BLaER1 (cell line): ENCODE measurements around the gene BCL2L13.
"Not testable (repeated sequence)": the region's sequence is repeated elsewhere in the genome, so short reads cannot be mapped to it uniquely, and the experiment has no call there.

Experiments
- H3K27ac ChIP-seq: shearing (Covaris generic); formaldehyde crosslinking; 2 replicates; pipeline ENCODE4 v1.8.1; 2022
- H3K27me3 ChIP-seq: shearing (Covaris generic); formaldehyde crosslinking; 2 replicates; pipeline ENCODE4 v1.8.1; 2022
- H3K36me3 ChIP-seq: shearing (Covaris generic); formaldehyde crosslinking; 2 replicates; pipeline ENCODE4 v1.8.1; 2022
- H3K4me1 ChIP-seq: shearing (Covaris generic); formaldehyde crosslinking; 2 replicates; pipeline ENCODE4 v1.8.1; 2022
- H3K4me2 ChIP-seq: shearing (Covaris generic); formaldehyde crosslinking; 2 replicates; pipeline ENCODE4 v1.8.1; 2022
- H3K4me3 ChIP-seq: shearing (Covaris generic); formaldehyde crosslinking; 2 replicates; pipeline ENCODE4 v1.8.1; 2022
- H3K9ac ChIP-seq: shearing (Covaris generic); formaldehyde crosslinking; 2 replicates; pipeline ENCODE4 v1.8.1; 2022
- H3K9me3 ChIP-seq: shearing (Covaris generic); formaldehyde crosslinking; 2 replicates; pipeline ENCODE4 v1.8.1; 2022
- H4K20me1 ChIP-seq: shearing (Covaris generic); formaldehyde crosslinking; 2 replicates; pipeline ENCODE4 v1.8.1; 2022
- Cebpa-rat ChIP-seq: shearing (Covaris generic); IDR thresholded peaks from 2 replicates; pipeline ENCODE4 v1.8.1; 2022

BCL2L13 gene

DNA sequence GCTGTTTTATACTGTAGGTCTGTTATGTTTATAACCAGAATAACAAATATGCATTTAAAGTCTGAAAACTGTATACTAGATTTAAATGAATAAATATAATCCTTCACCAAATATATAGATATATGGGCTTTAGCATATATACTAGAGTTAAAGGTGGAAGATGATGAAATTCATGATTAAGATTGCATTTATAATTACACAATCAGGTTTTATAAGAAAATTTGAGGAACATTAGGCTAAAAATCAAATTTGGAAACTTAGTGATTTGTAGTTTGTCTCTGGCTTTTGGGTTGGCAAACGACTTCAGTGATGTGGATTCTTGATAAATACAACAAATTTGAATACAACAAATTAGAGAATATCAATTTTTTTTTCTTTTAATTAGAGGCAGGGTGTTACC, 10.0 kb downstream of the BCL2L13 start:
- H3K27me3 ChIP-seq, result no peaks in the 10 kb centered on the region
- H3K36me3 ChIP-seq, result peaks cover 45% of the 10 kb centered on the region
- no peak overlapping the region for H3K4me3 ChIP-seq
- no peak overlapping the region for H3K9ac ChIP-seq
- H3K4me1 ChIP-seq, result no peaks in the 10 kb centered on the region
- peaks cover 20% of the 10 kb centered on the region; the same call in 1 of the 2 replicates for H4K20me1 ChIP-seq
- no peak for TF ChIP-seq Cebpa-rat
- H3K4me2 ChIP-seq, result no peak overlapping the region
- H3K9me3 ChIP-seq, result no peaks in the 10 kb centered on the region
- no peak overlapping the region for H3K27ac ChIP-seq

DNA sequence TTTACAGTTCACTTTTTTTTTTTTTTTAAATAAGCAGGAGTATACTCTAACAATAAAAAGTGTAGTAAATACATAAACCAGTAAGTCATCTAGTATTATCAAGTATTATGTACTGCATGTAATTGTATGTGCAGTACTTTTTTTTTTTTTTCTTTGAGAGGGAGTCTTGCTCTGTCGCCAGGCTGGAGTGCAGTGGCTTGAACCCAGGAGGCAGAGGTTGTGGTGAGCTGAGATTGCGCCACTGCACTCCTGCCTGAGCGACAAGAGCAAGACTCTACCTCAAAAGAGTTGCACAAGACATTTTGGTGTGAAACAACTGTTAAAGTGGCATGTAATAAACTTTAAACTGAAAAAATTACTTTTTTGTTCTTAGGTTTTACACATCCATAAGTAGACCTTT, 16.7 kb downstream of the BCL2L13 start:
- Histone ChIP-seq H3K27me3 (no peaks in the 10 kb centered on the region), H3K4me1 (no peaks in the 10 kb centered on the region), H4K20me1 (peaks cover 14% of the 10 kb centered on the region; the same call in 1 of the 2 replicates), H3K9ac (no peak overlapping the region), H3K36me3 (peaks cover 83% of the 10 kb centered on the region), H3K27ac (no peak overlapping the region), H3K4me3 (no peak overlapping the region), H3K4me2 (no peak overlapping the region), H3K9me3 (no peaks in the 10 kb centered on the region)
- no peak for TF ChIP-seq Cebpa-rat

DNA sequence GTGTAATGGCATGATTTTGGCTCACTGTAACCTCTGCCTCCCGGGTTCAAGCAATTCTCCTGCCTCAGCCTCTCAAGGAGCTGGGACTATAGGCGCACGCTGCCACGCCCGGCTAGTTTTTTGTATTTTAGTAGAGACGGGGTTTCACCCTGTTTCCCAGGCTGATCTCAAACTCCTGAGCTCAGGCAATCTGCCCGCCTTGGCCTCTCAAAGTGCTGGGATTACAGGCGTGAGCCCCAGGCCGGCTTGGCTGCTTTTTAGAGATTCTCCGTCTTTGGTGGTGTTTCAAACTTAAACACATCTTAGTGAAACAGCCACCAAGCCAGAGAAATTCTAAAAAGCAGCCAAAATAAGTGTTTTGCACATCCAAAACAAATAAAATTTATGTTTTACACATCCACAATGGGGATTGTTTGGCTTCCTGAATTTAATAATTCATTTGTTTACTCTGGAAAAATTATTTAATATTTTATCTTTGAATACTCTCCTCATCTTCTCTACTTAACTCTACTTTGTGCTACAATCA, 18.4 kb downstream of the BCL2L13 start:
- Histone ChIP-seq H3K27ac (no peak overlapping the region), H3K4me3 (no peak overlapping the region), H3K9me3 (peaks cover under 1% of the 10 kb centered on the region; the same call in 1 of the 2 replicates), H3K9ac (no peak overlapping the region), H3K36me3 (peaks cover 84% of the 10 kb centered on the region), H3K4me2 (no peak overlapping the region), H4K20me1 (peaks cover 14% of the 10 kb centered on the region; the same call in 1 of the 2 replicates), H3K4me1 (no peaks in the 10 kb centered on the region), H3K27me3 (no peaks in the 10 kb centered on the region)
- no peak for TF ChIP-seq Cebpa-rat

DNA sequence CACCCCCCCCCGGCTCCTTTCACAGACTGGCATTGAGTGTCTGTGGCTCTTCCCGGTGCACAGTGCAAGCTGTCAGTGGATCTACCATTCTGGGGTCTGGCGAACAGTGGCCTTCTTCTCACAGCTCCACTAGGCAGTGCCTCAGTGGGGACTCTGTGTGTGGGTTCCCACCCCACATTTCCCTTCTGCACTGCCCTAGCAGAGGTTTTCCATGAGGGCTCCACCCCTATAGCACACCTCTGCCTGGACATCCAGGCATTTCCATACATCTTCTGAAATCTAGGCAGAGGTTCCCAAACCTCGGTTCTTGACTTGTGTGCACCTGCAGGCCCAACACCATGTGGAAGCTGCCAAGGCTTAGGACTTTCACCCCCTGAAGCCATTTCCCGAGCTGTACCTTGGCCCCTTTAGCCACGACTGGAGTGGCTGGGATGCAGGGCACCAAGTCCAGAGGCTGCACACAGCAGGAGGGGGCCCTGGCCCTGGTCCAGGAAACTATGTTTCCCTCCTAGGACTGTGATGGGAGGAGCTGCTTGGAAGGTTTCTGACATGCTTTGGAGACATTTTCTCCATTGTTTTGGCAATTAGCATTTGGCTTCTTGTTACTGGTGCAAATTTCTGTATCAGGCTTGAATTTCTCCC, 26.0 kb downstream of the BCL2L13 start:
- H3K9ac ChIP-seq, result no peak overlapping the region
- H3K36me3 ChIP-seq, result peaks cover 97% of the 10 kb centered on the region
- no peaks in the 10 kb centered on the region for H3K4me1 ChIP-seq
- no peak overlapping the region for H3K4me2 ChIP-seq
- peaks cover 56% of the 10 kb centered on the region for H3K9me3 ChIP-seq
- H4K20me1 ChIP-seq, result no peaks in the 10 kb centered on the region
- H3K4me3 ChIP-seq, result peak overlapping the region; percentile 46
- no peak for TF ChIP-seq Cebpa-rat
- no peaks in the 10 kb centered on the region for H3K27me3 ChIP-seq
- H3K27ac ChIP-seq, result no peak overlapping the region

DNA sequence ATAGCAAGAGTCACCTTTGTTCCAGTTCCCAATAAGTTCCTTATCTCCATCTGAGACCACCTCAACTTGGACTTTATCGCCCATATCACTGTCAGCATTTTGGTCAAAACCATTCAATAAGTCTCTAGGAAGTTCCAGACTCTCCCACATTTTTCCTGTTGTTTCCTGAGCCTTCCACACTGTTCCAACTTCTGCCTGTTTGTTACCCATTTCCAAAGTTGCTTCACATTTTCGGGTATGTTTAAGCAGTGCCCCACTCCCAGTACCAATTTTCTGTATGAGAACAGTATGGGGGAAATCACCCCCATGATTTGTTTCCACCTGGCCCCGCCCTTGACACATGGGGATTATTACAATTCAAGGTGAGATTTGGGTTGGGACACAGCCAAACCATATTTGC, 26.7 kb downstream of the BCL2L13 start:
- H3K4me2 ChIP-seq, result no peak overlapping the region
- H3K27me3 ChIP-seq, result no peaks in the 10 kb centered on the region
- no peak for TF ChIP-seq Cebpa-rat
- no peaks in the 10 kb centered on the region for H4K20me1 ChIP-seq
- H3K9me3 ChIP-seq, result peaks cover 58% of the 10 kb centered on the region
- no peak overlapping the region for H3K27ac ChIP-seq
- H3K4me1 ChIP-seq, result no peaks in the 10 kb centered on the region
- H3K4me3 ChIP-seq, result no peak overlapping the region
- H3K36me3 ChIP-seq, result peaks cover 96% of the 10 kb centered on the region
- H3K9ac ChIP-seq, result no peak overlapping the region

DNA sequence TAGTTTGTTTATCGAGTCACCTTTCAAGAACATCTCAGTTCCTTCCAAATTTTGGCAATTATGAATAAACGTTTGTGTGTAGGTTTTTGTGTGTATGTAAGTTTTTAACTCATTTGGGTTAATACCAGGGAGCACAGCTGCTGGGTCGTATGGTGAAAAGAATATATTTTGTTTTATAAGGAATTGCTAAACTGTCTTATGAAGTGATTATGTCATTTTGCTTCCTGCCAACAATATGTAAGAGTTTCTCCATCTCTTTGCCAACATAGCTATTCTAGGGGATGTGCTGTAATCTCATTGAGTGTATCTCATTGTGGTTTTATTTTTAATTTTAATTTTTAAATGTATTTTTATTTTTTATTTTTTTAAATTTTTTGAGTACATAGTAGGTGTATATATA, 27.3 kb downstream of the BCL2L13 start:
- Histone ChIP-seq H3K4me3 (no peak overlapping the region), H3K9ac (no peak overlapping the region), H3K27ac (no peak overlapping the region), H3K9me3 (peaks cover 58% of the 10 kb centered on the region), H3K4me1 (no peaks in the 10 kb centered on the region), H3K4me2 (no peak overlapping the region), H4K20me1 (no peaks in the 10 kb centered on the region), H3K36me3 (peaks cover 96% of the 10 kb centered on the region), H3K27me3 (no peaks in the 10 kb centered on the region)
- no peak for TF ChIP-seq Cebpa-rat

DNA sequence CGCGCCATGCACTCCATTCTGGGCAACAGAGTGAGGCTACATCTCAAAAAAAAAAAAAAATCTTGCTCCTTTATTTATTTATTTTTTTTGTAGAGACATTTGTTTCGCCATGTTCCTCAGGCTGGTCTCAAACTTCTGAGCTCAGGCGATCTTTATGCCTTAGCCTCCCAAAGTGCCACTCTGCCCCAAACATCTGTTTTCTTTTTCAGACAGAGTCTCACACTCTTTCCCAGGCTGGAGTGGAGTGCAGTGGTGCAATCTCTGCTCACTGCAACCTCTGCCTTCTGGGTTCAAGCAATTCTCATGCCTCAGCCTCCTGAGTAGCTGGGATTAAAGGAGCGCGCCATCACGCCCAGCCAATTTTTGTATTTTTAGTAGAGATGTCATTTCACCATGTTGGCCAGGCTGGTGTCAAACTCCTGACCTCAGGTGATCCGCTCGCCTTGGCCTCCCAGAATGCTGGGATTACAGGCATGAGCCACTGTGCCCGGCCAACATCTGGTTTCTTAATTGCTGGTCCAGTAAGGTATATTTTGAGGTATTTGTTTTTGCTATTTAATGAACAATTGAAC, 33.0 kb downstream of the BCL2L13 start:
- not testable (repeated sequence) for H3K4me1 ChIP-seq, H3K4me2 ChIP-seq, H3K27ac ChIP-seq, H3K27me3 ChIP-seq, H3K9ac ChIP-seq, H3K4me3 ChIP-seq
- Histone ChIP-seq H3K36me3 (peaks cover 54% of the 10 kb centered on the region), H4K20me1 (peaks cover 32% of the 10 kb centered on the region), H3K9me3 (peaks cover 15% of the 10 kb centered on the region)

DNA sequence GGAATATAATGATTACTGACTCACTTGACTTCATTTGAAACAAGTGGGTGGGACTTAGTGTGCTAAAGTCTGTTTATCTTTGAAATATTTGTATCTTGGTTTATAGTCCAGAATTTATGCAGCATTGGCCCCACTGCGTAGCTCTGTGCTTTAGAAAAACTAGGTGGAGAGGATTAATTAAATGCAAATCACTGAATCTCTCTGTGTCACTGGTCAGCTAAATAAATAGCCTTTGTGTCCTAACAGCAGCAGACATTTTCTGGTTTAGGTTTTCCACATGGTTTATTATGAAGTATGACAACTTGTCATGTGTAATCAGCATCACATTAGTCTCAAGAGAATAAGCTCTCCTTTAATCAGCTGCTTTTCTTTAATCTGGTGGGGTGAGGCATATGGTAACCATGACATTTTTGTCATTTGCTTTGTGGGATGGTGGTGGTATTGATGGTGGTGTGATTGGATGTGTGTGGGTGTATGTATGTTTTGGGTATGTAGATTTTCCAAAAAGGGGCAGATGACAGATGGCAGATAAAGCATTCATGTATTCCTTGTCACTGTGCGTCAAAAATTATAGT, 33.9 kb downstream of the BCL2L13 start:
- H3K36me3 ChIP-seq, result peaks cover 45% of the 10 kb centered on the region
- TF ChIP-seq Cebpa-rat, result no peak
- H4K20me1 ChIP-seq, result peaks cover 39% of the 10 kb centered on the region
- H3K27me3 ChIP-seq, result no peaks in the 10 kb centered on the region
- no peaks in the 10 kb centered on the region for H3K4me1 ChIP-seq
- H3K9me3 ChIP-seq, result peaks cover 6% of the 10 kb centered on the region
- H3K9ac ChIP-seq, result no peak overlapping the region
- no peak overlapping the region for H3K4me2 ChIP-seq
- H3K4me3 ChIP-seq, result no peak overlapping the region
- no peak overlapping the region for H3K27ac ChIP-seq

DNA sequence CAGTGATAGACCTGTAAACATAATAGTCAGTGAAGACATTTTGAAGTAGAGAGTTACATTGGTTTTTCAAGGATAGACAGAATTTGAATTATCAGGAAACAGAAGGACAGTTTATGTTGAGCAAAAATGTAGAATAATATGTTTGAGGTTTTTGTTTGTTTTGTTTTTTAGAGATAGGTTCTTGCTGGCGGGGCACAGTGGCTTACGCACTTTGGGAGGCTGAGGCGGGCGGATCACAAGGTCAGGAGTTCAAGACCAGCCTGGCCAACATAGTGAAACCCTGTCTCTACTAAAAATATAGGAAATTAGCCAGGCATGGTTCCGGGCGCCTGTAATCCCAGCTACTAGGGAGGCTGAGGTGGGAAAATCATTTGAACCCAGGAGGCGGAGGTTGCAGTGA, 35.6 kb downstream of the BCL2L13 start:
- H4K20me1 ChIP-seq, result peaks cover 56% of the 10 kb centered on the region
- H3K9me3 ChIP-seq, result peaks cover 5% of the 10 kb centered on the region
- peaks cover 32% of the 10 kb centered on the region for H3K36me3 ChIP-seq
- no peaks in the 10 kb centered on the region for H3K4me1 ChIP-seq
- H3K4me2 ChIP-seq, result no peak overlapping the region
- no peak overlapping the region for H3K9ac ChIP-seq
- no peak overlapping the region for H3K4me3 ChIP-seq
- no peaks in the 10 kb centered on the region for H3K27me3 ChIP-seq
- TF ChIP-seq Cebpa-rat, result no peak
- H3K27ac ChIP-seq, result no peak overlapping the region

DNA sequence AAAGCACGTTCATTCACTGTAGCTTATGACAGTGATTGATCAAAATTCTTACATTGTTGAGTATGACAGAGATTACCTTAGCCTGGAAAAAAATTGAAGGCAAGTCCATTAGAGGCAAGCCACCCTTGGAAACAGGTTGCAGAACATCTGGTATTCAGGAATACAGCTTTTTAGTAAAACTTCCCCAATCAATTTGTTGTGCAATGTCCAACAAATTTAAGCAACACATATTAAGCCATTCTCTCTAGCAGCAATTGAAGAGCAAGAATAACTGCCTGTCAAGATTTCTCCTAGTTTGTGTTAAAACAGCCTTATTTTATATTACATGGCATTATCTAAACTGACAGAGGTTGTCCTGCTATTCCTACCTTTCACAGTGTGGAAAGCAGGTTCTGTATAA, 37.0 kb downstream of the BCL2L13 start:
- no peaks in the 10 kb centered on the region for H3K27me3 ChIP-seq
- peaks cover 21% of the 10 kb centered on the region for H3K36me3 ChIP-seq
- peaks cover 59% of the 10 kb centered on the region for H4K20me1 ChIP-seq
- H3K9me3 ChIP-seq, result no peaks in the 10 kb centered on the region; the same call in 1 of the 2 replicates
- H3K4me2 ChIP-seq, result no peak overlapping the region
- TF ChIP-seq Cebpa-rat, result no peak
- H3K27ac ChIP-seq, result no peak overlapping the region
- no peaks in the 10 kb centered on the region for H3K4me1 ChIP-seq
- H3K9ac ChIP-seq, result no peak overlapping the region
- no peak overlapping the region for H3K4me3 ChIP-seq
